Osteoblast (primary cell): ENCODE data around the gene SYCN. TPM values are rescaled to one million over a fixed set of nuclear protein-coding genes. Genes with fewer than 3 reads are reported as not detected.
A peak's percentile ranks its signal among the peaks of the same experiment; 100 is the strongest.

Experiments used
- DNase-seq: peaks from one replicate; pipeline ENCODE4 v3.0.0; 2011; ENCODE audit warnings: low spot score, mixed read lengths; ENCODE audit not compliant: insufficient read length; ENCODE audit errors: missing footprints
- H2AFZ ChIP-seq: 2 replicates; pipeline ENCODE4 v1.6.0; 2011; ENCODE audit warnings: mild to moderate bottlenecking, low read length
- H3K27ac ChIP-seq: 2 replicates; pipeline ENCODE4 v1.5.1; 2011; ENCODE audit warnings: mild to moderate bottlenecking, low read depth, low read length, moderate library complexity
- H3K27me3 ChIP-seq: 2 replicates; pipeline ENCODE4 v1.6.0; 2012; ENCODE audit warnings: mild to moderate bottlenecking, control low read depth, inconsistent platforms, low read length, moderate library complexity; ENCODE audit not compliant: insufficient read depth
- H3K36me3 ChIP-seq: 2 replicates; pipeline ENCODE4 v1.5.1; 2011; ENCODE audit warnings: mild to moderate bottlenecking, low read length, control low read depth, moderate library complexity; ENCODE audit not compliant: insufficient read depth
- H3K4me1 ChIP-seq: 2 replicates; pipeline ENCODE4 v1.5.1; 2011; ENCODE audit warnings: mild to moderate bottlenecking, low read length, control low read depth, moderate library complexity; ENCODE audit not compliant: insufficient read depth
- H3K4me2 ChIP-seq: 2 replicates; pipeline ENCODE4 v1.6.0; 2011; ENCODE audit warnings: mild to moderate bottlenecking, low read length; ENCODE audit not compliant: insufficient read depth
- H3K4me3 ChIP-seq: fragments of 200-600 bp; sonication (generic); 3 replicates; pipeline ENCODE4 v1.5.1; 2012; ENCODE audit warnings: mild to moderate bottlenecking, low read length, inconsistent platforms; ENCODE audit not compliant: insufficient read depth
- H3K79me2 ChIP-seq: 2 replicates; pipeline ENCODE4 v1.6.0; 2012; ENCODE audit warnings: mild to moderate bottlenecking, low read length, control low read depth, inconsistent platforms; ENCODE audit not compliant: insufficient read depth
- H3K9me3 ChIP-seq: 2 replicates; pipeline ENCODE4 v1.5.1; 2011; ENCODE audit warnings: low read depth, low read length, control low read depth
- H4K20me1 ChIP-seq: 2 replicates; pipeline ENCODE4 v1.6.0; 2012; ENCODE audit warnings: mild to moderate bottlenecking, low read length, control low read depth; ENCODE audit not compliant: insufficient read depth
- CTCF ChIP-seq: IDR thresholded peaks from 2 replicates; pipeline ENCODE4 v1.5.1; 2011; ENCODE audit warnings: mild to moderate bottlenecking, low read depth, low read length, moderate library complexity; ENCODE audit errors: extremely low read depth
- total RNA-seq: library from RNA; depleted of rRNA; stranded (reverse); fragments of >200 nt; gene quantifications from 2 replicates; pipeline ENCODE4 v1.2.3, GENCODE V29; 2012

The SYCN gene
- total RNA-seq, 1 donor: not detected

- Histone ChIP-seq H2AFZ (no peak overlapping the region), H3K4me3 (no peak overlapping the region), H3K27me3 (peaks cover 40% of the 10 kb centered on the region), H3K4me2 (no peak overlapping the region), H3K4me1 (no peaks in the 10 kb centered on the region), H3K36me3 (no peaks in the 10 kb centered on the region), H4K20me1 (no peaks in the 10 kb centered on the region), H3K79me2 (no peaks in the 10 kb centered on the region), H3K27ac (no peak overlapping the region), H3K9me3 (no peaks in the 10 kb centered on the region)
- no peak for TF ChIP-seq CTCF
- DNase-seq: peak; percentile 10
Measured at GRCh38 chr19:39195755-39196154, 8.3 kb downstream of the SYCN start.

GRCh38 chr19:39194832-39195542 is 9.1 kb downstream of the SYCN start:
- no peaks in the 10 kb centered on the region for H3K79me2 ChIP-seq
- no peak overlapping the region for H3K4me2 ChIP-seq
- H3K9me3 ChIP-seq: no peaks in the 10 kb centered on the region
- H3K4me3 ChIP-seq: no peak overlapping the region
- no peaks in the 10 kb centered on the region for H4K20me1 ChIP-seq
- no peaks in the 10 kb centered on the region for H3K36me3 ChIP-seq
- H3K27ac ChIP-seq: no peak overlapping the region
- H2AFZ ChIP-seq: no peak overlapping the region
- peaks cover 40% of the 10 kb centered on the region for H3K27me3 ChIP-seq
- no peak for DNase-seq
- no peaks in the 10 kb centered on the region for H3K4me1 ChIP-seq
- no peak for TF ChIP-seq CTCF

GRCh38 chr19:39193803-39194202 is 10.3 kb downstream of the SYCN start:
- Histone ChIP-seq H3K4me2 (no peak overlapping the region), H3K27me3 (peaks cover 46% of the 10 kb centered on the region), H3K79me2 (no peaks in the 10 kb centered on the region), H2AFZ (no peak overlapping the region), H3K36me3 (no peaks in the 10 kb centered on the region), H3K4me1 (no peaks in the 10 kb centered on the region), H3K27ac (no peak overlapping the region), H3K9me3 (no peaks in the 10 kb centered on the region), H4K20me1 (no peaks in the 10 kb centered on the region), H3K4me3 (no peak overlapping the region)
- DNase-seq: peak; percentile 48
- no peak for TF ChIP-seq CTCF

- no peaks in the 10 kb centered on the region for H3K79me2 ChIP-seq
- no peaks in the 10 kb centered on the region for H3K36me3 ChIP-seq
- TF ChIP-seq CTCF: no peak
- H2AFZ ChIP-seq: no peak overlapping the region
- H3K4me1 ChIP-seq: no peaks in the 10 kb centered on the region
- H3K27ac ChIP-seq: no peak overlapping the region
- H3K27me3 ChIP-seq: peaks cover 39% of the 10 kb centered on the region
- H3K4me3 ChIP-seq: no peak overlapping the region
- H3K9me3 ChIP-seq: no peaks in the 10 kb centered on the region
- no peak overlapping the region for H3K4me2 ChIP-seq
- peak; percentile 69 for DNase-seq
- no peaks in the 10 kb centered on the region for H4K20me1 ChIP-seq
Measured at GRCh38 chr19:39192846-39193245, 11.2 kb downstream of the SYCN start.
